A673 (cell line): Measurements from ENCODE around the gene OBSCN. TPM values are rescaled to one million over a fixed set of nuclear protein-coding genes. Genes with fewer than 3 reads are reported as not detected.

Experiments
- BruUV-seq: library from RNA; stranded (reverse); fragments of 400-500 nt; replicated peaks from 2 replicates; lab custom pipeline; 2021; lab: Mats Ljungman, UMichigan
- CTCF ChIA-PET: fragments of 300-600 bp; sonication (Branson Sonifier 250); formaldehyde crosslinking; loops from one replicate; lab custom pipeline; 2022; ENCODE audit warnings: antibody characterized with exemption; lab: Charles Lee
- POLR2A ChIA-PET: fragments of 300-600 bp; sonication (Branson Sonifier 250); formaldehyde crosslinking; loops from one replicate; lab custom pipeline; 2022; ENCODE audit warnings: antibody characterized with exemption; ENCODE audit not compliant: low non-redundant PET; lab: Charles Lee
- DNase-seq: peaks from one replicate; pipeline ENCODE4 v3.0.0-alpha.2; 2015; ENCODE audit warnings: low spot score
- H3K27ac ChIP-seq: fragments of 200-600 bp; sonication (generic); 2 replicates; pipeline ENCODE4 v1.5.1; 2016; ENCODE audit warnings: mixed run types, low read depth, mild to moderate bottlenecking, mixed read lengths, antibody characterized with exemption, low read length; ENCODE audit not compliant: poor library complexity, severe bottlenecking
- H3K27me3 ChIP-seq: fragments of 200-600 bp; sonication (generic); replicated peaks from 2 replicates; pipeline ENCODE4 v1.6.1; 2017; ENCODE audit warnings: mixed run types, low read depth, mild to moderate bottlenecking, mixed read lengths, antibody characterized with exemption, low read length; ENCODE audit not compliant: insufficient read depth, poor library complexity
- H3K36me3 ChIP-seq: fragments of 200-600 bp; sonication (generic); 2 replicates; pipeline ENCODE4 v1.6.1; 2016; ENCODE audit warnings: mixed run types, mild to moderate bottlenecking, mixed read lengths, antibody characterized with exemption, low read length; ENCODE audit not compliant: insufficient read depth, poor library complexity, severe bottlenecking
- H3K4me1 ChIP-seq: fragments of 200-600 bp; sonication (generic); 2 replicates; pipeline ENCODE4 v1.6.1; 2017; ENCODE audit warnings: mixed run types, mild to moderate bottlenecking, mixed read lengths, antibody characterized with exemption, low read length; ENCODE audit not compliant: insufficient read depth, poor library complexity, severe bottlenecking
- H3K4me3 ChIP-seq: fragments of 200-600 bp; sonication (generic); 2 replicates; pipeline ENCODE4 v1.5.1; 2016; ENCODE audit warnings: low read depth, mixed run types, mild to moderate bottlenecking, mixed read lengths, low read length; ENCODE audit not compliant: poor library complexity, severe bottlenecking
- H3K9me3 ChIP-seq: fragments of 200-600 bp; sonication (generic); 2 replicates; pipeline ENCODE4 v1.6.1; 2016; ENCODE audit warnings: mixed run types, low read depth, mild to moderate bottlenecking, mixed read lengths, antibody characterized with exemption, low read length; ENCODE audit not compliant: poor library complexity, severe bottlenecking
- CTCF ChIP-seq: fragments of 300-800, 200-600 bp; sonication (generic); conservative IDR thresholded peaks from 2 replicates; pipeline ENCODE4 v1.5.1; 2017; ENCODE audit warnings: low read depth, mild to moderate bottlenecking, antibody characterized with exemption, low read length, moderate library complexity, mixed read lengths
- EZH2 ChIP-seq: fragments of 200-600 bp; sonication (generic); IDR thresholded peaks from 2 replicates; pipeline ENCODE4 v1.6.1; 2017; ENCODE audit warnings: borderline replicate concordance, low read depth, mild to moderate bottlenecking, mixed read lengths, antibody characterized with exemption, low read length; ENCODE audit not compliant: poor library complexity, severe bottlenecking
- intact Hi-C: fragments of 100-400 bp; cut with micrococcal nuclease; formaldehyde crosslinking; loops from one replicate; pipeline ENCODE4 v1.10.0; 2022; ENCODE audit not compliant: unreplicated experiment
- total RNA-seq: library from RNA; stranded (reverse); gene quantifications from 2 replicates; pipeline ENCODE4 v1.2.3, GENCODE V29; 2021

The OBSCN gene
- total RNA-seq, 1 experiment from 2014 or later: 37.7 TPM

- Histone ChIP-seq H3K27ac (no peak overlapping the region), H3K27me3 (no peaks in the 10 kb centered on the region), H3K4me3 (no peak overlapping the region), H3K9me3 (no peaks in the 10 kb centered on the region), H3K36me3 (no peaks in the 10 kb centered on the region), H3K4me1 (no peaks in the 10 kb centered on the region)
- TF ChIP-seq CTCF (no peak), EZH2 (no peak)
- ChIA-PET CTCF (no interaction called here), POLR2A (interaction anchor here (0.6 kb wide), 1 partner anchor 101 kb away, joined by 3 read pairs; no protein-coding TSS in a partner anchor)
- DNase-seq: no peak
- intact Hi-C loops: loop anchor here (10.0 kb wide), 1 partner anchor 50 kb away; no protein-coding TSS in a partner anchor
- BruUV-seq: no TSS peak
These were observed 146.8 kb downstream of the OBSCN start for GRCh38 chr1:228354390-228355320.

- no TSS peak for BruUV-seq
- Histone ChIP-seq H3K36me3 (no peaks in the 10 kb centered on the region), H3K27ac (no peak overlapping the region), H3K4me1 (no peaks in the 10 kb centered on the region), H3K27me3 (no peaks in the 10 kb centered on the region), H3K4me3 (no peak overlapping the region), H3K9me3 (no peaks in the 10 kb centered on the region)
- DNase-seq: no peak
- TF ChIP-seq EZH2 (no peak), CTCF (no peak)
- ChIA-PET POLR2A (no interaction called here), CTCF (no interaction called here)
- intact Hi-C loops: loop anchor here (10.0 kb wide), 1 partner anchor 52 kb away; no protein-coding TSS in a partner anchor
These were observed 149.2 kb downstream of the OBSCN start for GRCh38 chr1:228356897-228357680.

DNA sequence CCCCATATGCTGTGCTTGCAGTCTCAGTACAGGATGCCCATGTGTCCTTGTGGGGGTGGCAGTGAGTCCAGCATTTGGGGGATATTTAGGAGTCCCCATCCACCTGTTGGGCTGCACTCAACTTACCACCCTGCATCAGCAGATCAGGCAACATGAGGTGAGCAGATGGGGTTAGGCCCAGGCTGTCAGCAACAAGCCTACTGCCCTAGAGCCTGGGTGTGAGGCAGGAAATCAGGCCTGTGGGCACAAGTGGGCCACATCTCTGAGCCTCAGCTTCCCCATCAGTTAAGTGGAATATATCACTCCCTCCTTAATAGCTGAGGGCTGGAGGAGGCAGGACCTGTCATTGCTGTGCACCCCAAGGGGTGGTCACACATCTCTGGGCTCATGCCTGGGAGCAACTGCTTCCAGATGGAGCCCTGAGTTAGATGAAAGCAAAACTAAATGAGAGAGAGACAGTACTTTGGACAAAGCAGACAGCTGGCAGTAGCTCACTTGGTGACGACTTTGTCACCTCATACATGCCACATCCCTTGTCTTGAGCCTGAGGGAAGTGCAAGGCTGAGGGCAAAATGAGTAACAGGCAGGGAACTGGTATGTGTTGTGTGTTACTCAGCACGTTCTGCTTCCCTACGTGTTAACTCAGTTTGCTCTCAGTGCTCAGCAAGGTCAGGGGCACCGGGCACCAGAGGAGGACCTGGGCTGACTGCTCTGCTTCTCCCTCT lies 150.4 kb downstream of the OBSCN start:
- intact Hi-C loops: loop anchor here (10.0 kb wide), 1 partner anchor 53 kb away; no protein-coding TSS in a partner anchor
- DNase-seq: no peak
- CTCF ChIA-PET: no interaction called here
- Histone ChIP-seq H3K9me3 (no peaks in the 10 kb centered on the region), H3K4me3 (no peak overlapping the region), H3K27me3 (no peaks in the 10 kb centered on the region), H3K27ac (no peak overlapping the region), H3K4me1 (no peaks in the 10 kb centered on the region), H3K36me3 (no peaks in the 10 kb centered on the region)
- TF ChIP-seq CTCF: no peak
- TF ChIP-seq EZH2: no peak
- no TSS peak for BruUV-seq
- POLR2A ChIA-PET: no interaction called here
